ENCODE data around the gene ZNF143.
A peak's percentile ranks its signal among the peaks of the same experiment; 100 is the strongest.

The ZNF143 gene

GRCh38 chr11:9574622-9575259 is 113.9 kb downstream of the ZNF143 start:
- peak overlapping the region; percentile 71 for H3K4me3 ChIP-seq (ENCODE audit: low read depth, low read length)
- in situ Hi-C loops (cut with HindIII; ENCODE audit: low sequenced_read_pairs): no loop called here
- DNase-seq (ENCODE audit: low read depth, low spot score): no peak
- no peak for TF ChIP-seq CTCF (IDR thresholded peaks at IDR 0.05; ENCODE audit: low read depth, low read length)

- in situ Hi-C loops (cut with HindIII; ENCODE audit: low sequenced_read_pairs): no loop called here
- DNase-seq (ENCODE audit: low read depth, low spot score): peak; percentile 89
- H3K4me3 ChIP-seq (ENCODE audit: low read depth, low read length): peak overlapping the region; percentile 71
- no peak for TF ChIP-seq CTCF (IDR thresholded peaks at IDR 0.05; ENCODE audit: low read depth, low read length)
These were observed 114.7 kb downstream of the ZNF143 start for GRCh38 chr11:9575260-9576240.

GRCh38 chr11:9576701-9577381 is 116.0 kb downstream of the ZNF143 start:
- DNase-seq (ENCODE audit: low read depth, low spot score): no peak
- in situ Hi-C loops (cut with HindIII; ENCODE audit: low sequenced_read_pairs): no loop called here
- TF ChIP-seq CTCF (IDR thresholded peaks at IDR 0.05; ENCODE audit: low read depth, low read length): no peak
- peak overlapping the region; percentile 71 for H3K4me3 ChIP-seq (ENCODE audit: low read depth, low read length)

GRCh38 chr11:9577556-9577955 is 116.7 kb downstream of the ZNF143 start:
- peak; percentile 60 for DNase-seq (ENCODE audit: low read depth, low spot score)
- in situ Hi-C loops (cut with HindIII; ENCODE audit: low sequenced_read_pairs): no loop called here
- H3K4me3 ChIP-seq (ENCODE audit: low read depth, low read length): peak overlapping the region; percentile 71
- TF ChIP-seq CTCF (IDR thresholded peaks at IDR 0.05; ENCODE audit: low read depth, low read length): no peak

Data from astrocyte of the spinal cord (primary cell).